GM18867 (cell line): ENCODE results near the gene SEPHS1.

Source experiments
- ATAC-seq: cut with Tn5 transposase; IDR thresholded peaks from one replicate; pipeline ENCODE4 v1.9.1; 2021; ENCODE audit warnings: mild to moderate bottlenecking, moderate library complexity; ENCODE audit not compliant: unreplicated experiment

SEPHS1 gene

GRCh38 chr10:13365831-13366230 is 17.7 kb upstream of the SEPHS1 start:
- no peak for ATAC-seq

GRCh38 chr10:13365243-13365642 is 17.1 kb upstream of the SEPHS1 start:
- no peak for ATAC-seq

GRCh38 chr10:13360587-13360986 is 12.5 kb upstream of the SEPHS1 start:
- no peak for ATAC-seq

GRCh38 chr10:13356392-13356791 is 8.3 kb upstream of the SEPHS1 start:
- no peak for ATAC-seq

GRCh38 chr10:13354783-13355182 is 6.7 kb upstream of the SEPHS1 start:
- ATAC-seq = no peak

- ATAC-seq = no peak
These were observed 4.4 kb upstream of the SEPHS1 start for GRCh38 chr10:13352519-13352918.

GRCh38 chr10:13351340-13351915 is 3.3 kb upstream of the SEPHS1 start:
- no peak for ATAC-seq

GRCh38 chr10:13349463-13350274 is 1.6 kb upstream of the SEPHS1 start:
- ATAC-seq = no peak

- ATAC-seq = peak; percentile 52
These were observed 465 bp downstream of the SEPHS1 start for GRCh38 chr10:13347500-13348156.

- ATAC-seq = peak; percentile 29
These were observed 1.0 kb downstream of the SEPHS1 start for GRCh38 chr10:13347043-13347499.

GRCh38 chr10:13346283-13347042 is 1.6 kb downstream of the SEPHS1 start:
- no peak for ATAC-seq

- peak; percentile 95 for ATAC-seq
These were observed 7.3 kb downstream of the SEPHS1 start for GRCh38 chr10:13340626-13341376.

- peak; percentile 6 for ATAC-seq
These were observed 8.0 kb downstream of the SEPHS1 start for GRCh38 chr10:13340068-13340467.

- ATAC-seq = no peak
These were observed 9.5 kb downstream of the SEPHS1 start for GRCh38 chr10:13338390-13339110.

- no peak for ATAC-seq
These were observed 10.3 kb downstream of the SEPHS1 start for GRCh38 chr10:13337827-13338196.

- ATAC-seq = no peak
These were observed 10.8 kb downstream of the SEPHS1 start for GRCh38 chr10:13337128-13337826.

- ATAC-seq = peak; percentile 47
These were observed 12.2 kb downstream of the SEPHS1 start for GRCh38 chr10:13335881-13336280.

- ATAC-seq = no peak
These were observed 13.5 kb downstream of the SEPHS1 start for GRCh38 chr10:13334556-13334955.

GRCh38 chr10:13331646-13332045 is 16.4 kb downstream of the SEPHS1 start:
- no peak for ATAC-seq
